ENCODE data around the gene COP1.
A peak's percentile ranks its signal among the peaks of the same experiment; 100 is the strongest.
"Not testable (repeated sequence)": the region's sequence is repeated elsewhere in the genome, so short reads cannot be mapped to it uniquely, and the experiment has no call there.

COP1 gene

GRCh38 chr1:176206961-176207902, at the start of gene COP1:
Gene COP1 (minus strand): TSS chr1:176207286. CDS start chr1:176206978, 308 bp downstream.
- DNase-seq (ENCODE audit: low spot score), result peak; percentile 97

- DNase-seq (ENCODE audit: low spot score), result no peak
Observed at GRCh38 chr1:176252191-176252590, 45.1 kb upstream of the COP1 start.

- DNase-seq (ENCODE audit: low spot score), result no peak
Observed at GRCh38 chr1:176244851-176245250, 37.8 kb upstream of the COP1 start.

GRCh38 chr1:176243746-176244145, 36.7 kb upstream of the COP1 start:
- DNase-seq (ENCODE audit: low spot score), result no peak

- no peak for DNase-seq (ENCODE audit: low spot score)
Observed at GRCh38 chr1:176241385-176242015, 34.4 kb upstream of the COP1 start.

GRCh38 chr1:176233657-176234056, 26.6 kb upstream of the COP1 start:
- DNase-seq (ENCODE audit: low spot score), result not testable (repeated sequence)

GRCh38 chr1:176227579-176227978, 20.5 kb upstream of the COP1 start:
- DNase-seq (ENCODE audit: low spot score), result no peak

GRCh38 chr1:176225911-176226310, 18.8 kb upstream of the COP1 start:
- no peak for DNase-seq (ENCODE audit: low spot score)

GRCh38 chr1:176225479-176225875, 18.4 kb upstream of the COP1 start:
- DNase-seq (ENCODE audit: low spot score), result no peak

GRCh38 chr1:176222196-176222595, 15.1 kb upstream of the COP1 start:
- no peak for DNase-seq (ENCODE audit: low spot score)

- no peak for DNase-seq (ENCODE audit: low spot score)
Observed at GRCh38 chr1:176220100-176220689, 13.1 kb upstream of the COP1 start.

GRCh38 chr1:176217461-176218099, 10.5 kb upstream of the COP1 start:
- DNase-seq (ENCODE audit: low spot score), result no peak

- DNase-seq (ENCODE audit: low spot score), result no peak
Observed at GRCh38 chr1:176216031-176216430, 8.9 kb upstream of the COP1 start.

- no peak for DNase-seq (ENCODE audit: low spot score)
Observed at GRCh38 chr1:176211396-176212165, 4.5 kb upstream of the COP1 start.

GRCh38 chr1:176208034-176208433, 948 bp upstream of the COP1 start:
- no peak for DNase-seq (ENCODE audit: low spot score)

GRCh38 chr1:176206006-176206960, 803 bp downstream of the COP1 start:
- DNase-seq (ENCODE audit: low spot score), result peak; percentile 44

- DNase-seq (ENCODE audit: low spot score), result peak; percentile 40
Observed at GRCh38 chr1:176205332-176205914, 1.7 kb downstream of the COP1 start.

GRCh38 chr1:176204655-176205054, 2.4 kb downstream of the COP1 start:
- not testable (repeated sequence) for DNase-seq (ENCODE audit: low spot score)

- no peak for DNase-seq (ENCODE audit: low spot score)
Observed at GRCh38 chr1:176203735-176204134, 3.4 kb downstream of the COP1 start.

- no peak for DNase-seq (ENCODE audit: low spot score)
Observed at GRCh38 chr1:176201568-176201967, 5.5 kb downstream of the COP1 start.

Data from hematopoietic multipotent progenitor cell treated with erythropoietin and hydrocortisone succinate and interleukin-3 and kit ligand, for 17 days (in vitro differentiated cells).